PC-3 (cell line): Measurements from ENCODE around the gene CYP11A1. TPM values are rescaled to one million over a fixed set of nuclear protein-coding genes. Genes with fewer than 3 reads are reported as not detected.

Experiments used
- ATAC-seq: fragments of 200-7000 bp; cut with Tn5 transposase; 2 replicates; pipeline ENCODE4 v1.9.1; 2020; ENCODE audit warnings: mild to moderate bottlenecking, moderate library complexity
- BruUV-seq: library from RNA; stranded (reverse); fragments of 400-500 nt; replicated peaks from 2 replicates; lab custom pipeline; 2021; lab: Mats Ljungman, UMichigan
- CTCF ChIA-PET: fragments of 300-600 bp; sonication (Branson Sonifier 250); formaldehyde crosslinking; loops from one replicate; lab custom pipeline; 2022; ENCODE audit warnings: antibody characterized with exemption; lab: Charles Lee
- POLR2A ChIA-PET: fragments of 300-600 bp; sonication (Branson Sonifier 250); formaldehyde crosslinking; loops from one replicate; lab custom pipeline; 2022; ENCODE audit warnings: antibody characterized with exemption; ENCODE audit not compliant: unreplicated experiment; lab: Charles Lee
- DNase-seq: peaks from one replicate; pipeline ENCODE4 v3.0.0-alpha.2; 2015
- H2AFZ ChIP-seq: fragments of 300-600 bp; sonication (generic); 2 replicates; pipeline ENCODE4 v1.6.0; 2016; ENCODE audit warnings: antibody characterized with exemption, low read length
- H3F3A ChIP-seq: fragments of 300-600 bp; sonication (generic); one replicate; pipeline ENCODE4 v1.6.0; 2017; ENCODE audit warnings: antibody characterized with exemption, low read length, control low read depth, mild to moderate bottlenecking; ENCODE audit not compliant: unreplicated experiment
- H3K27ac ChIP-seq: fragments of 300-600 bp; sonication (generic); 2 replicates; pipeline ENCODE4 v1.5.1; 2016; ENCODE audit warnings: mild to moderate bottlenecking, low read length
- H3K27me3 ChIP-seq: fragments of 300-600 bp; sonication (generic); 2 replicates; pipeline ENCODE4 v1.6.1; 2016; ENCODE audit warnings: low read length, mixed read lengths
- H3K36me3 ChIP-seq: fragments of 300-600 bp; sonication (generic); 2 replicates; pipeline ENCODE4 v1.6.1; 2016; ENCODE audit warnings: low read depth, mixed run types, low read length, mixed read lengths
- H3K4me1 ChIP-seq: fragments of 300-600 bp; sonication (generic); 2 replicates; pipeline ENCODE4 v1.5.1; 2016; ENCODE audit warnings: low read length; ENCODE audit not compliant: insufficient read depth
- H3K4me2 ChIP-seq: fragments of 300-600 bp; sonication (generic); 2 replicates; pipeline ENCODE4 v1.6.0; 2016; ENCODE audit warnings: low read length
- H3K4me3 ChIP-seq: fragments of 300-600 bp; sonication (generic); 2 replicates; pipeline ENCODE4 v1.5.1; 2016; ENCODE audit warnings: mild to moderate bottlenecking, low read length, mixed read lengths
- H3K79me2 ChIP-seq: fragments of 300-600 bp; sonication (generic); 2 replicates; pipeline ENCODE4 v1.6.1; 2017; ENCODE audit warnings: low read length, mixed read lengths
- H3K9ac ChIP-seq: fragments of 300-600 bp; sonication (generic); 2 replicates; pipeline ENCODE4 v1.6.0; 2016; ENCODE audit warnings: mild to moderate bottlenecking, low read length
- H3K9me2 ChIP-seq: fragments of 300-600 bp; sonication (generic); replicated peaks from 2 replicates; pipeline ENCODE4 v1.6.1; 2016; ENCODE audit warnings: mixed run types, low read length, mixed read lengths
- H3K9me3 ChIP-seq: fragments of 300-600 bp; sonication (generic); 2 replicates; pipeline ENCODE4 v1.6.1; 2016; ENCODE audit warnings: low read length, mixed read lengths
- H4K20me1 ChIP-seq: fragments of 300-600 bp; sonication (generic); 2 replicates; pipeline ENCODE4 v1.6.1; 2016; ENCODE audit warnings: low read length, mixed read lengths
- EZH2 ChIP-seq: fragments of 300-600 bp; sonication (generic); IDR thresholded peaks from one replicate; pipeline ENCODE4 v1.6.1; 2017; ENCODE audit warnings: antibody characterized with exemption, mild to moderate bottlenecking, low read length; ENCODE audit not compliant: unreplicated experiment
- EZH2phosphoT487 ChIP-seq: fragments of 300-600 bp; sonication (generic); IDR thresholded peaks from 2 replicates; pipeline ENCODE4 v1.6.1; 2018; ENCODE audit warnings: mild to moderate bottlenecking, antibody characterized with exemption, low read length, borderline replicate concordance
- intact Hi-C: fragments of 100-400 bp; cut with micrococcal nuclease; formaldehyde crosslinking; loops from 2 replicates; pipeline ENCODE4 v1.9.0; 2023
- total RNA-seq: library from RNA; depleted of rRNA; stranded (reverse); fragments of >200 nt; gene quantifications from 2 replicates; pipeline ENCODE4 v1.2.3, GENCODE V29; 2014
- TF ChIP-seq, protein P1 (sequence below): fragments of 300-600 bp; sonication (generic); conservative IDR thresholded peaks from 2 replicates; pipeline ENCODE4 v1.5.1; 2017; ENCODE audit warnings: antibody characterized with exemption, low read depth, mild to moderate bottlenecking, low read length

CYP11A1 gene
- total RNA-seq, 1 experiment from 2014 or later = 0.18 TPM

DNA sequence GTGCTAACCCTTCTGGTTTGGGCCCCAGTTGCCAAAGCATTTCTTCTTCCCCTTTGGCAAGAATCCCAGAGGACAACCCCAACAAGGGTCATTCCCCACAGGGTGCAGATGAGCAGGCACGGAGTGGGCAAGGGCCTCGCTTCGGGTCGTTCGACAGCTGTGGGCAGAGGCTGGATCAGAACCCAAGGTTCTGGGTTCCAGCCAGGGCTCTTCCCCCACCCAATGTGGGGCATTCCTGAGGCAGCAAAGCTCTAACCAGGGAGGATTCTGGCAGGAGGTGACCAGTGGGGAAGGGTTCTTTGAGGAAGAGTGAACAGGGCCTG is 48.3 kb downstream of the CYP11A1 start:
- CTCF ChIA-PET = interaction anchor here (0.7 kb wide), 1 partner anchor 279 kb away, joined by 3 read pairs; no protein-coding TSS in a partner anchor
- intact Hi-C loops = no loop called here

GRCh38 chr15:74318376-74319137 is 48.9 kb downstream of the CYP11A1 start:
- H3K9me2 ChIP-seq = no peaks in the 10 kb centered on the region
- no peak for DNase-seq
- ChIA-PET CTCF (no interaction called here), POLR2A (no interaction called here)
- no peaks in the 10 kb centered on the region for H3K36me3 ChIP-seq
- no peaks in the 10 kb centered on the region for H3K4me1 ChIP-seq
- H3K79me2 ChIP-seq = no peaks in the 10 kb centered on the region
- BruUV-seq = no TSS peak
- no peak overlapping the region for H3K4me2 ChIP-seq
- no peaks in the 10 kb centered on the region for H3K9me3 ChIP-seq
- intact Hi-C loops = no loop called here
- TF ChIP-seq EZH2 (no peak), EZH2phosphoT487 (no peak)
- TF ChIP-seq, protein P1, sequence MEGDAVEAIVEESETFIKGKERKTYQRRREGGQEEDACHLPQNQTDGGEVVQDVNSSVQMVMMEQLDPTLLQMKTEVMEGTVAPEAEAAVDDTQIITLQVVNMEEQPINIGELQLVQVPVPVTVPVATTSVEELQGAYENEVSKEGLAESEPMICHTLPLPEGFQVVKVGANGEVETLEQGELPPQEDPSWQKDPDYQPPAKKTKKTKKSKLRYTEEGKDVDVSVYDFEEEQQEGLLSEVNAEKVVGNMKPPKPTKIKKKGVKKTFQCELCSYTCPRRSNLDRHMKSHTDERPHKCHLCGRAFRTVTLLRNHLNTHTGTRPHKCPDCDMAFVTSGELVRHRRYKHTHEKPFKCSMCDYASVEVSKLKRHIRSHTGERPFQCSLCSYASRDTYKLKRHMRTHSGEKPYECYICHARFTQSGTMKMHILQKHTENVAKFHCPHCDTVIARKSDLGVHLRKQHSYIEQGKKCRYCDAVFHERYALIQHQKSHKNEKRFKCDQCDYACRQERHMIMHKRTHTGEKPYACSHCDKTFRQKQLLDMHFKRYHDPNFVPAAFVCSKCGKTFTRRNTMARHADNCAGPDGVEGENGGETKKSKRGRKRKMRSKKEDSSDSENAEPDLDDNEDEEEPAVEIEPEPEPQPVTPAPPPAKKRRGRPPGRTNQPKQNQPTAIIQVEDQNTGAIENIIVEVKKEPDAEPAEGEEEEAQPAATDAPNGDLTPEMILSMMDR = no peak
- H2AFZ ChIP-seq = no peak overlapping the region
- H3K4me3 ChIP-seq = no peak overlapping the region
- no peak for ATAC-seq
- H3K27ac ChIP-seq = no peak overlapping the region
- no peaks in the 10 kb centered on the region for H4K20me1 ChIP-seq
- H3K27me3 ChIP-seq = no peaks in the 10 kb centered on the region
- no peak overlapping the region for H3K9ac ChIP-seq
- H3F3A ChIP-seq = no peaks in the 10 kb centered on the region

More for the DNA sequence above, 48.3 kb downstream of the CYP11A1 start:
- no peak for ATAC-seq
- no peak overlapping the region for H2AFZ ChIP-seq
- H3K9me2 ChIP-seq = no peaks in the 10 kb centered on the region
- no peaks in the 10 kb centered on the region for H3K27me3 ChIP-seq
- H4K20me1 ChIP-seq = no peaks in the 10 kb centered on the region
- H3F3A ChIP-seq = no peaks in the 10 kb centered on the region
- no peak overlapping the region for H3K9ac ChIP-seq
- no TSS peak for BruUV-seq
- no peaks in the 10 kb centered on the region for H3K9me3 ChIP-seq
- no peaks in the 10 kb centered on the region for H3K36me3 ChIP-seq
- TF ChIP-seq EZH2 = no peak
- TF ChIP-seq, protein P1 = no peak
- TF ChIP-seq EZH2phosphoT487 = no peak
- POLR2A ChIA-PET = no interaction called here
- no peaks in the 10 kb centered on the region for H3K79me2 ChIP-seq
- no peak overlapping the region for H3K4me2 ChIP-seq
- H3K4me1 ChIP-seq = no peaks in the 10 kb centered on the region
- no peak overlapping the region for H3K4me3 ChIP-seq
- no peak for DNase-seq
- no peak overlapping the region for H3K27ac ChIP-seq

DNA sequence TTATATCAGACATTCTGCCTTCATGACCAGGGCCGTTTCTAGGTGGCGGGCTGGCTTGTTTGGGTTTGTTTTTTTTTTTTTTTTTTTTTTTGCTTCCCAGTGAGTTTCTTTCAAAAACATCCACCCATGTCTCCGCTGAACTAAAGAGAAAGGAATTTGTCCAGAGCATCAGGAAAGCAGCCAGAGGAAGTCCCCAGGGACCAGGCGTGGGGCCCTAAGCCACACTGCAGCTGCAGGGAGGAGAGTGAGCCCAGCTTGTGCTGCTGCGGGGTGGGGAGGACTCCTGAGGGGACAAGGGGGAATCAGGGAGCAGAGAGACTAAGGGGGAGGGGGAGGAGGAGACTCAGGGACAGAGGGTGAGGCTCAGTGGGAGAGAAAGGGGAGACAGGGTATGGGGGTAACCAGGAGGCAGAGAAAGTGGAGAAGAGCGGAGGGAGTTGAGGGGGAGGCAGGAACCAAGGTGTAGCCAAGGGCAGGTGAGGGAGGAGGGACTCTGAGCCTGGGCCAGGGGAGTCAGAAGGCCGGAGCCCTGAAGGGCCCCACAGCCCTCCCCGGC is 49.5 kb downstream of the CYP11A1 start:
- ATAC-seq = no peak
- no TSS peak for BruUV-seq
- Histone ChIP-seq H4K20me1 (no peaks in the 10 kb centered on the region), H3K79me2 (no peaks in the 10 kb centered on the region), H3K4me3 (no peak overlapping the region), H3F3A (no peaks in the 10 kb centered on the region), H2AFZ (no peak overlapping the region), H3K9me3 (no peaks in the 10 kb centered on the region), H3K27ac (no peak overlapping the region), H3K9ac (no peak overlapping the region), H3K27me3 (no peaks in the 10 kb centered on the region), H3K36me3 (no peaks in the 10 kb centered on the region), H3K9me2 (no peaks in the 10 kb centered on the region), H3K4me1 (no peaks in the 10 kb centered on the region), H3K4me2 (no peak overlapping the region)
- intact Hi-C loops = no loop called here
- CTCF ChIA-PET = no interaction called here
- TF ChIP-seq, protein P1 = no peak
- TF ChIP-seq EZH2phosphoT487 (no peak), EZH2 (no peak)
- POLR2A ChIA-PET = no interaction called here
- peak; percentile 11 for DNase-seq
